GM13977 (cell line): Measurements from ENCODE around the gene ARHGEF2.

ENCODE experiments used
- DNase-seq: peaks from one replicate; pipeline ENCODE4 v3.0.0; 2012; ENCODE audit warnings: low spot score
- in situ Hi-C: fragments of 300-500 bp; cut with MboI; formaldehyde crosslinking; loops from one replicate; pipeline ENCODE4 v1.12.0; 2022; ENCODE audit warnings: low sequenced_read_pairs, low pct_unique_long_range_greater_than_20kb, mixed read lengths, inconsistent platforms; ENCODE audit not compliant: unreplicated experiment
- TF ChIP-seq, protein P1 (sequence below): IDR thresholded peaks from 2 replicates; pipeline ENCODE4 v1.5.1; 2012; ENCODE audit warnings: mild to moderate bottlenecking, control low read depth; ENCODE audit not compliant: insufficient read depth; ENCODE audit errors: extremely low read depth, missing control alignments

ARHGEF2 gene

DNA sequence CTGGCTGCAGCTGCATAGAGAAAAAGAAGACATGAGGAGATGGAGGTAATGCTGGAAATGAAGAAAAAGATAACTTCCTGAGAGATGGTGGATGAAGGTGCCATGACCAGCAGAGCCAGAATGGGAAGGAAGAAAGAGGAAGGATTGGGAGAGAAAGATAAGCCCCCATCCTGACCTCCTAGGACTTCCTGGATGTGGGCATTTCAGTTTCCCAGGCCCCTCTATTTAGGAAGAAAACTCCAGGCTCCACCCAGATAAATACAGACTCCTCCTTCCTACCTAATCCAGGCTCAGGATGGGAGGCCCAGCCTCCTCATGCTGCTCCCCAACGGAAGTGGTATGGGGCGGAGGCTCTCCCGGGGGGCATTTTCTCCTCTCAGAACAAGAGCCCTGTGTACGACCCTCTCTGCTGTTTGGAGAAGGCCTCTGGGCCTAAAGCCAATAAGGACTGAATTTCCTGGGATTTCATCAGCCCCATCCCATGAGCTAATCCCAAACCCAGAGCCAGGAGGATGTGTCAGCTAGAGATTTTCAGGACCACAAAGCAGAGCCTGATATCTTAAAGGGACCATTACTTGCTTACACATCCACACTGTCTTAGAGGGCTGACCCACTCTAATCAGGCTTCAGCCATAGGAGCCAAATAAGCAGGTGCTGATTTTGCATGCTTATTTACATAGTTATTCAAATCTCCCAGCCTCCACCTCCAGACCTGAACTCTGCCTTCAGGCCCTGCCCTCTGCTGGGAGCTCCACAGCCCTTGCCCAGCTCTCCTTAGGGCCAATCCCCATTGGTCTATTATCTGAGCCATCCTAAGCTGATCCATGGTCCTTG lies 5.1 kb upstream of the ARHGEF2 start:
- TF ChIP-seq, protein P1, sequence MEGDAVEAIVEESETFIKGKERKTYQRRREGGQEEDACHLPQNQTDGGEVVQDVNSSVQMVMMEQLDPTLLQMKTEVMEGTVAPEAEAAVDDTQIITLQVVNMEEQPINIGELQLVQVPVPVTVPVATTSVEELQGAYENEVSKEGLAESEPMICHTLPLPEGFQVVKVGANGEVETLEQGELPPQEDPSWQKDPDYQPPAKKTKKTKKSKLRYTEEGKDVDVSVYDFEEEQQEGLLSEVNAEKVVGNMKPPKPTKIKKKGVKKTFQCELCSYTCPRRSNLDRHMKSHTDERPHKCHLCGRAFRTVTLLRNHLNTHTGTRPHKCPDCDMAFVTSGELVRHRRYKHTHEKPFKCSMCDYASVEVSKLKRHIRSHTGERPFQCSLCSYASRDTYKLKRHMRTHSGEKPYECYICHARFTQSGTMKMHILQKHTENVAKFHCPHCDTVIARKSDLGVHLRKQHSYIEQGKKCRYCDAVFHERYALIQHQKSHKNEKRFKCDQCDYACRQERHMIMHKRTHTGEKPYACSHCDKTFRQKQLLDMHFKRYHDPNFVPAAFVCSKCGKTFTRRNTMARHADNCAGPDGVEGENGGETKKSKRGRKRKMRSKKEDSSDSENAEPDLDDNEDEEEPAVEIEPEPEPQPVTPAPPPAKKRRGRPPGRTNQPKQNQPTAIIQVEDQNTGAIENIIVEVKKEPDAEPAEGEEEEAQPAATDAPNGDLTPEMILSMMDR: peak; percentile 35
- in situ Hi-C loops: no loop called here
- DNase-seq: no peak

DNA sequence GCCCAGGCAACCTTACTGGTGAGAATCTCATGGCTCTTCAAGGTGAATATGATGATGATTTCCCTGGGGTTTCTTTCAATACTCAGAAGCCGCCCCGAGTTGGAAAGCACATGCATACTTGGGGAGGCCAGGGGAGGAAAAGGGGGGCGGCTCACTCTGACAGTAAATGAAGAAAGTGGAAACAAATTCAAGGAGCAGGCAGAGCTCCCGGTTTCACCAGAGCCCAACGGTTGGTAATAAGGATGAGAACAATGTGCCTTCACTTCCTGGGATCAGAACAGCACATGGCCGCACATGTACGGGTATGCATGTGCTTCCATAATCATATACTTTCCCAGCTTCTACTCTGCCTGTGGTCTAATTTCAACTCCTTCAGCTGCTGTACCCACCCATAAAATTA lies 3.8 kb upstream of the ARHGEF2 start:
- TF ChIP-seq, protein P1: no peak
- DNase-seq: no peak
- in situ Hi-C loops: no loop called here

DNA sequence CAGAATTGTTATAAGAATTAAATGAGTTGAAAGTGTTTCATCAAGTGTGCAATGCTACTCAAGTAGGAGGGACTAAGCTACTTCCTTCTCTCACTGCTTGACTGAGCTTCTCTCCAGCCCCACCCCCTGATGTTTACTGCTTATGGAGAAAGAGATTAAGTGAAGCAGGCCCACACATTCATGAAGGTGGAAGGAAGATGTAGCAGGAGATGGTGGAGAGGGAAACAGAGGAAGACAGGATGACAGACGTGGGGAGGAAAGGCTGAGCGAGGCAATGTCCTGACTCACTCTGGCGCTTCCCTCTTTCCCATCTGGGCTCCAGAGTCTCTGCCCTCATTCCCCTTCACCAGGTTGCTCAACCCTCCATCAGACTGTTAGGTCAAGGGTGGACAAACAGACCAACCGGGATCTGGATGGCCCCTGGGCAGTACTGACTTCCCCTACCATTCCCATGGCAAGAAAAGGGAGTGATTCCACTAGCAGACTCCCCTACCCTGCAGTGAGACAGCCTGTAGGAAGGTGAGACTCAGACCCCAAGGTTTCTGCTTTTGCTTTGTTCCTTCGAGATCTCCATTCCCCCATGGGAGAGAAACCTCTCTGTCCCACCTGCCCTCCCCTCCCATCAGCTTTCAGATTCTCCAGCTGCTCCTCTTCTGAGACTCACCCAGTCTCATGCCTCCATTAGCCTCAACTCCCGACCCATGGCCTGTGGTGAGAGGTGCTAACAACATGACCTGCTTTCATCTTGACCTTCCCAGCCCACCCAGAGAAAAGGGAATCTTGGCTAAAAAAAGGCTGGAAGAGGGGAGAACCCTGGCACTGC lies 3.1 kb upstream of the ARHGEF2 start:
- in situ Hi-C loops: no loop called here
- peak; percentile 64 for DNase-seq

DNA sequence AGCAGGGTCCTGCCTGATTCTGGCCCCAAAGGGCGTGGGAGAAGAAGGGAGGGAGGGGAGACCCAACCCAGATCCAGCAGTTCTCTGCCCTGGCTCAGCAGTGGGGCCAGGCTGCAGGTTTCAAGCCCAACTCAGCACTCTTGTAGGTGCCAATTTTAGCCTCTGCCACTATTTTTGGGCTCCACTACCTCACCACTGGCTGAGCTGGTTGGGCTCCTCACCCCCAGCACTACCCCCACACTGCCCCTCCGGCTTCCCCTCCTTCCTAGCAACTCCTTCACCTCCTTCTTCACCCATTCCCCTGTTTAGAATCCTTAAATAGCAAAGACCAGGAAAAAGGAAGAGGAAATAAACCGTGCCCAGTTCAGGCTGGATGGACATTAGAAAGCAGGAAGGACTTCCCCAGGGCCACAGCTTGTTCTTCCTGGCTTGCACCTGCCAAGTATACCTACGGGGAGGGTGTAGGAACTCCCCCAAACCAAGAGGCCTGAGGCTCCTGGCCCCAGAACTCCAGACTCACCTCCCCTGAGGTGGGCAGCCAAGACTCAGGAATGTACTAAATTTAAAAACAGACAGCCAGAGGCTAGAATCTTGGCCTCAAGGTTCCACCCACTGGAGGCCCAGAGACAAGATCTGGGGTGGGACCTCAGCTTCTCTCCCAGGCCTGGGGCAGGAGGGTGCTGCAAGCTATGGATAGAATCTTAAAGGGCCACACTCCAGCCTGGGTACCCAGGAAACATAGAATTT lies 1.4 kb upstream of the ARHGEF2 start:
- in situ Hi-C loops: no loop called here
- TF ChIP-seq, protein P1: no peak
- DNase-seq: no peak

More for the DNA sequence above, 3.1 kb upstream of the ARHGEF2 start:
- TF ChIP-seq, protein P1: no peak

DNA sequence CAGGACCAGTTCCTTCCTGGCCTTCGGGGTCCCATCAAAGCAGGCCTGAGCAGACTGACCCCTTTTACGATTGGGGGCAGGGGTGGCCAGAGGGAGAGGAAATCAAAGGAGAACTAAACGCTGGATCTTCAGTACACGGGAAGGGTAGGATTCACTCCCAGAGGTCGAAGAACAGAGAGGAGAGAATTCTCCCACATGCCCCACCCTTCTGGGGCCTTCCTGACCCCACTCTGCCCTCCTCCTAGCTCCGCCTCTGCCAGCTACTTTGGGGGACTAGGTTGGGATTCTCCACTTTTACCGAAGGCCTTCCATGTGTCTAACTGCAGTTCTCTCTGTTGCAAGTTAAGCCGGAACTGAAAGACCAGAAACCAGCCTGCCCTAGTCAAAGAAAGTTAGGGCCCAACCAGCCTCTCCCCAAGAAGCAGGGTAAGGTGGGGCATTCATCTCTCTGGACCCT lies 654 bp upstream of the ARHGEF2 start:
- DNase-seq: peak; percentile 62
- in situ Hi-C loops: no loop called here
- TF ChIP-seq, protein P1: no peak

DNA sequence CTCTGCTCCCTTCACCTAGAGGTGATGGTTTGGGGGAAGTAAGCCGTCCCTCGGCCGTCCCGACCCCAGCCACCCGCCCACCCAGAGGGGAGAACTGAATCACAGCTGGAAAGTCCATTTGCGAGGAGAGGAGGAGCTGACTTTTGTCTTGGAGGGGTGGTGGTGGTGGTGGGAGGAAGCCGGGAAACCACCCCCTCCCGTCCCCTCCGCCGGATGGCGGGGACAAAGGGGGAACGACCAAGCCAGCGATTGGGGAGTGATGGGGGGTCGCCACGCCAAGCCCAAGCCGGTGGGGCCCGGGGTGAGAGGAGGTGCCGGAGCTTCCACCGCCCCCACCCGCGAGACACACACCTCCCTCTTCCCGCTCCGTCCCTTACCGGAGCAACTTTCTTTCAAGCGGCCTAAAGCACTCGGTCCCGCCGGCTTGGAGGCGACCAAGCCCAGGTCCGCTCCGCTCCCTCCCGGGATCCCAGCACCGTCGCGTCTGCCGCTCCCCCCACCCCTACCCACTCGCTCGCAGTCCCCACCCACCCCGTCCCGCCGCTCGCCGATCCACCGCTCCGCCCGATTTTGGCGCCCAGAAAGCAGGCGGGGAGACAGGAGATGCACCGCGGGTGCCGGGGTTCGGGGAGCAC lies 540 bp downstream of the ARHGEF2 start:
- in situ Hi-C loops: no loop called here
- DNase-seq: peak; percentile 68
- TF ChIP-seq, protein P1: no peak
